ENCODE results near the gene ABHD12B. TPM values are rescaled to one million over a fixed set of nuclear protein-coding genes. Genes with fewer than 3 reads are reported as not detected.

Gene ABHD12B
- not detected in 2 replicates for total RNA-seq

GRCh38 chr14:50871914-50872732, at the start of gene ABHD12B:
Gene ABHD12B, plus strand, starts transcription at chr14:50872053. Its CDS starts 122 bp downstream, at chr14:50872175.

GRCh38 chr14:50830932-50831725, 40.7 kb upstream of the ABHD12B start, which contains the start of gene NIN:
Gene NIN, minus strand, starts transcription at chr14:50831162. Its CDS starts 9,106 bp downstream, at chr14:50822056.

GRCh38 chr14:50943943-50944646, 72.2 kb downstream of the ABHD12B start, which contains the start of gene PYGL:
Gene PYGL, minus strand, starts transcription at chr14:50944483. Its CDS starts 80 bp downstream, at chr14:50944403.

Other genes starting within 250 kb of the ABHD12B start
- gene SAV1, start 203.7 kb upstream of the ABHD12B start, total RNA-seq: 12.7 and 32.2 TPM in 2 replicates
- gene NIN, start 40.9 kb upstream of the ABHD12B start, total RNA-seq: 33.5 and 33.6 TPM in 2 replicates
- 77.6 and 78.1 TPM in 2 replicates for gene PYGL, start 72.4 kb downstream of the ABHD12B start, total RNA-seq
- gene TRIM9, start 223.1 kb downstream of the ABHD12B start, total RNA-seq: under 0.01 TPM in 1 of 2 replicates, not detected in the other